Measurements from ENCODE around the gene GATD1. TPM values are rescaled to one million over a fixed set of nuclear protein-coding genes. Genes with fewer than 3 reads are reported as not detected.

Gene GATD1
- total RNA-seq, 4 donors from 2014 or later: 28.9 to 33.8 (median 31.2) TPM

- Histone ChIP-seq H3K4me1 (peaks cover 0 to 52% (median 17%) of the 10 kb centered on the region in 3 donors), H3K36me3 (peaks cover 0 to 70% of the 10 kb centered on the region in 2 donors), H3K4me3 (no peak overlapping the region), H3K9me3 (no peaks in the 10 kb centered on the region), H3K27me3 (no peaks in the 10 kb centered on the region), H3K27ac (peak overlapping the region in 2 of 4 donors; percentile 26 to 41)
- WGBS, 2 donors (ENCODE audit: low coverage in 1 of 2): 80% methylated on average over 1 of the region's 34 CpGs; no CpG with 5 or more reads in 1 of the 2 donors
- TF ChIP-seq EP300 (IDR thresholded peaks at IDR 0.05) (no peak), CTCF (IDR thresholded peaks at IDR 0.05) (no peak), POLR2AphosphoS5 (IDR thresholded peaks at IDR 0.05) (no peak), POLR2A (IDR thresholded peaks at IDR 0.05) (no peak)
- ATAC-seq: no peak
These were observed 4.6 kb downstream of the GATD1 start for GRCh38 chr11:772429-773390.

DNA sequence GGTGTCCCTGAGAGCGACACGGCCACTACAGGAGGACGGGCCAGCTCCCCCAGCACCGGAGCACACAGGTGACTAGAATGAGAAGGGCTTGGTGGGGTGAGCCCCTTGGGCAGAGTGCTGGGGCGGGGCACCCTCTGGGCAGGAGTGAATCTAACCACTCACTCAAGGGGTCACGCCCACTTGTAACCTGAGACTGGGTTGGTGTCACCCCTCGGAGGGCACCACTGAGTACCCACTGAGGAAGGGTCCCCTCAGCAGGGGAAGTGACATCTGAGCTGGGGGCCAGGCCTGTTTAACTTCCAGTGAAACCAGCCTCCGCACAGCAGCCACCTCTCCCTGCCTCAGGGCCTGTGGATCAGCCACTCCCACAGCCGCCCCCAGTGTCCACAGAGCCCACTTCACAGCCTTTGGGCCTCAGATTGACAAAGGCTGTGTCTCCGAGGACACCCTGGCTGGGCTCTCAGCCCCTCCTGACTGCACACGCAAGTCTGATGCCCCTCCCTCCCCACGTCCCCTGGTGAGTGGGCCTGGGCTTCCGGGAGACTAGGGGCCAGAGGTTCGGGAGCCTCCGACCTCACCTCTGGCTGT is 5.6 kb downstream of the GATD1 start:
- H3K4me3 ChIP-seq: no peak overlapping the region
- no peak for ATAC-seq
- no peaks in the 10 kb centered on the region for H3K27me3 ChIP-seq
- no peak for TF ChIP-seq EP300 (IDR thresholded peaks at IDR 0.05)
- TF ChIP-seq POLR2A (IDR thresholded peaks at IDR 0.05): no peak
- no peak for TF ChIP-seq CTCF (IDR thresholded peaks at IDR 0.05)
- no peak for TF ChIP-seq POLR2AphosphoS5 (IDR thresholded peaks at IDR 0.05)
- no peaks in the 10 kb centered on the region for H3K9me3 ChIP-seq
- peaks cover 0 to 50% (median 17%) of the 10 kb centered on the region in 3 donors for H3K4me1 ChIP-seq
- no CpG with 5 or more reads among the region's 15 CpGs for WGBS, 2 donors (ENCODE audit: low coverage in 1 of 2)
- peaks cover 0 to 80% of the 10 kb centered on the region in 2 donors for H3K36me3 ChIP-seq
- H3K27ac ChIP-seq: peak overlapping the region in 1 of 4 donors; percentile 41

GRCh38 chr11:770642-771616 is 6.4 kb downstream of the GATD1 start:
- TF ChIP-seq EP300 (IDR thresholded peaks at IDR 0.05): no peak
- TF ChIP-seq POLR2A (IDR thresholded peaks at IDR 0.05): no peak
- no peak for TF ChIP-seq CTCF (IDR thresholded peaks at IDR 0.05)
- peaks cover 0 to 88% of the 10 kb centered on the region in 2 donors for H3K36me3 ChIP-seq
- H3K27me3 ChIP-seq: no peaks in the 10 kb centered on the region
- no peak overlapping the region for H3K27ac ChIP-seq
- H3K4me1 ChIP-seq: peaks cover 0 to 42% (median 11%) of the 10 kb centered on the region in 3 donors
- no peak overlapping the region for H3K4me3 ChIP-seq
- ATAC-seq: no peak
- no peaks in the 10 kb centered on the region for H3K9me3 ChIP-seq
- 67% methylated on average over 1 of the region's 32 CpGs; no CpG with 5 or more reads in 1 of the 2 donors for WGBS, 2 donors (ENCODE audit: low coverage in 1 of 2)

DNA sequence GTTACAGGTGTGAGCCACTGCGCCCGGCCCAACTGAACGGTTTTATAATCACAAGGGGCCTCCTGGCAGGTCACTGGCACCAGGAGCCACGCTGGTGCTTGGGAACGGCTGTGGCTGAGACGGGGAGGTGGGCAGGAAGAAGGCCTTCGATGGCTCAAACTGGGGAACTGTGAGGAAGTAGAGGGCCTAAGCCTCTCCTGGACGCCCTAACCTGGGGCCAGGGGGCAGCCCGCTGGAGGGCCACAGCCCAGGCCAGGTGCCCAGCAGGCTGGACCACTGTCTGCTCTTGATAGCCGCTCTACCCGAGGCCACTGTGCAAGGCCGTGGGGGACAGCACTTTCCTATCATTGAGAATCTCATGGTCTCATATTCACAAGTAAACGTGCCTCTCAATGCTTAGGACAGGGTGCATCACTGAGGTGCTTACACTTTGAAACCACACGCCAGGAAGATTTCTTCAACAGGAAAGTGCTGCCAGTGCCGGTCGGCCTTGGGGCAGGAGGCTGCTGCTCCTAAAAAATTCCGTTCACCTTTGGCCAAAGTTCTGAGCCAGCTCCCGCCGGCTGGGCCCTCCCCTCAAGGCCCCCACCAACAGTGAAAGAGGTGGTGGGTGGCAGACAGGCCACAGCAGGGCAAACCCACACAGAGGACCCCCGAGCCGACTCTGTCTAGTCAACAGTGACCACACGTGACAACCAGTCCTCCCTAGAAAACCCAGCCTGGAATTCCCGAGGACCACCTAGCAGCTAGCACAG is 7.2 kb downstream of the GATD1 start:
- TF ChIP-seq EP300 (IDR thresholded peaks at IDR 0.05) (no peak), CTCF (IDR thresholded peaks at IDR 0.05) (no peak), POLR2AphosphoS5 (IDR thresholded peaks at IDR 0.05) (no peak), POLR2A (IDR thresholded peaks at IDR 0.05) (no peak)
- H3K27ac ChIP-seq: no peak overlapping the region
- H3K27me3 ChIP-seq: no peaks in the 10 kb centered on the region
- WGBS, 2 donors (ENCODE audit: low coverage in 1 of 2): 80 to 85% methylated on average over 1 to 4 of the region's 23 CpGs
- no peak overlapping the region for H3K4me3 ChIP-seq
- peaks cover 0 to 34% (median 3%) of the 10 kb centered on the region in 3 donors for H3K4me1 ChIP-seq
- ATAC-seq: no peak
- no peaks in the 10 kb centered on the region for H3K9me3 ChIP-seq
- H3K36me3 ChIP-seq: peaks cover 0 to 97% of the 10 kb centered on the region in 2 donors
